ENCODE results near the gene ATG4C.
"Not testable (repeated sequence)": the region's sequence is repeated elsewhere in the genome, so short reads cannot be mapped to it uniquely, and the experiment has no call there.

The ATG4C gene, protein sequence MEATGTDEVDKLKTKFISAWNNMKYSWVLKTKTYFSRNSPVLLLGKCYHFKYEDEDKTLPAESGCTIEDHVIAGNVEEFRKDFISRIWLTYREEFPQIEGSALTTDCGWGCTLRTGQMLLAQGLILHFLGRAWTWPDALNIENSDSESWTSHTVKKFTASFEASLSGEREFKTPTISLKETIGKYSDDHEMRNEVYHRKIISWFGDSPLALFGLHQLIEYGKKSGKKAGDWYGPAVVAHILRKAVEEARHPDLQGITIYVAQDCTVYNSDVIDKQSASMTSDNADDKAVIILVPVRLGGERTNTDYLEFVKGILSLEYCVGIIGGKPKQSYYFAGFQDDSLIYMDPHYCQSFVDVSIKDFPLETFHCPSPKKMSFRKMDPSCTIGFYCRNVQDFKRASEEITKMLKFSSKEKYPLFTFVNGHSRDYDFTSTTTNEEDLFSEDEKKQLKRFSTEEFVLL

DNA sequence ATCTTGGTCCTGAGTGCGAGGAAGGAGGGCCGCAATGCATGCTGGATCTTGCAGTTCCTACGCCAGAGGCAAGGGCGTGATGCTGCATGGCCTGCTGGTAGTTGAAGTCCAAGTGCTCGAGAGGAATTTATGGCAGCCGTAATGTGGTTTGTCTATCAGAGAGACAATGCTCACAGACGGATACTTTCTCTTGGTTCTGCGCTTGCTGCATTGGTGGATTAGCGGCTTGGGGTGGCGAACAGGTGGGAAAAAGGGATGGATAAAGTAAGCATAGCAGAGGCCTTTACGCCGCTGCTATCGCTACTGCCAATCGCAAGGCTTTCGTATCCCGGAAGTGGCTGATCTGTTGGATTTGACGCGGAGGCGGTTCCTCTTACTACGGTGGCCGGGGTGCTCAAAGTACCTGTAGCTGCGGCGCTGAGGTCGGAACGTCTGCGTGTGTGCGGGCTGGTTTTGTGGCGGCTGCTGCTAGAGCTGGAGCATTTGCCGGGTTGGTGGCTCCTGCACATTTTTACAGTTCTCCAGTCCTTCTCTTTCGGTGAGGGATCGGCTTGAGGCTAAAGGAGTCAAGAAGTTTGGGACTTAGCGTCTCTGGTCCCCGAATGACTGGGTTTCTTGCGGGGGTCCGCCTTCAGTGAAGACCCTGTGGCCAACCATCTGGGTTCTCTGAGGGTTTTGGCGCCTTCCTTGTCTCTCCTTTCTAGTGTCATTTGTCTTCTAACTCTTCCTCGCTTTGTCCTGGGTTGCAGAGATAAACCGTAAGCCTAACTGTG lies at the start of gene ATG4C:
Gene ATG4C, plus strand, starts transcription at position 397 of the 773 bp plus-strand sequence. CDS start 19,655 bp downstream, outside the sequence.
- no peaks in the 10 kb centered on the region for H3K27me3 ChIP-seq (ENCODE audit: insufficient read depth, poor library complexity, severe bottlenecking)
- no peaks in the 10 kb centered on the region for H3K9me3 ChIP-seq (ENCODE audit: severe bottlenecking)
- ATAC-seq (ENCODE audit: low read depth) (peak; percentile 93), DNase-seq (ENCODE audit: low spot score) (peak; percentile 97)
- TF ChIP-seq, protein P1, sequence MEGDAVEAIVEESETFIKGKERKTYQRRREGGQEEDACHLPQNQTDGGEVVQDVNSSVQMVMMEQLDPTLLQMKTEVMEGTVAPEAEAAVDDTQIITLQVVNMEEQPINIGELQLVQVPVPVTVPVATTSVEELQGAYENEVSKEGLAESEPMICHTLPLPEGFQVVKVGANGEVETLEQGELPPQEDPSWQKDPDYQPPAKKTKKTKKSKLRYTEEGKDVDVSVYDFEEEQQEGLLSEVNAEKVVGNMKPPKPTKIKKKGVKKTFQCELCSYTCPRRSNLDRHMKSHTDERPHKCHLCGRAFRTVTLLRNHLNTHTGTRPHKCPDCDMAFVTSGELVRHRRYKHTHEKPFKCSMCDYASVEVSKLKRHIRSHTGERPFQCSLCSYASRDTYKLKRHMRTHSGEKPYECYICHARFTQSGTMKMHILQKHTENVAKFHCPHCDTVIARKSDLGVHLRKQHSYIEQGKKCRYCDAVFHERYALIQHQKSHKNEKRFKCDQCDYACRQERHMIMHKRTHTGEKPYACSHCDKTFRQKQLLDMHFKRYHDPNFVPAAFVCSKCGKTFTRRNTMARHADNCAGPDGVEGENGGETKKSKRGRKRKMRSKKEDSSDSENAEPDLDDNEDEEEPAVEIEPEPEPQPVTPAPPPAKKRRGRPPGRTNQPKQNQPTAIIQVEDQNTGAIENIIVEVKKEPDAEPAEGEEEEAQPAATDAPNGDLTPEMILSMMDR (IDR thresholded peaks at IDR 0.05; ENCODE audit: poor library complexity, severe bottlenecking): no peak
- H3K4me1 ChIP-seq (ENCODE audit: insufficient read depth, poor library complexity, severe bottlenecking): peaks cover 21% of the 10 kb centered on the region
- peak within 1 kb of the TSS; percentile 71 for H3K4me3 ChIP-seq (ENCODE audit: severe bottlenecking)
- H3K27ac ChIP-seq (ENCODE audit: poor library complexity, severe bottlenecking): peak within 1 kb of the TSS; percentile 46
- H3K36me3 ChIP-seq (ENCODE audit: low read depth): no peaks in the 10 kb centered on the region

GRCh38 chr1:62735491-62736171 lies 48.3 kb upstream of the ATG4C start:
- H3K9me3 ChIP-seq (ENCODE audit: severe bottlenecking): no peaks in the 10 kb centered on the region
- ATAC-seq (ENCODE audit: low read depth) (no peak; the same call in 2 of the 3 replicates), DNase-seq (ENCODE audit: low spot score) (no peak)
- TF ChIP-seq, protein P1 (IDR thresholded peaks at IDR 0.05; ENCODE audit: poor library complexity, severe bottlenecking): no peak
- no peaks in the 10 kb centered on the region for H3K4me1 ChIP-seq (ENCODE audit: insufficient read depth, poor library complexity, severe bottlenecking)
- no peak overlapping the region for H3K27ac ChIP-seq (ENCODE audit: poor library complexity, severe bottlenecking)
- no peaks in the 10 kb centered on the region for H3K27me3 ChIP-seq (ENCODE audit: insufficient read depth, poor library complexity, severe bottlenecking)
- no peaks in the 10 kb centered on the region for H3K36me3 ChIP-seq (ENCODE audit: low read depth)
- no peak overlapping the region for H3K4me3 ChIP-seq (ENCODE audit: severe bottlenecking)

- H3K27me3 ChIP-seq (ENCODE audit: insufficient read depth, poor library complexity, severe bottlenecking); ATAC-seq (ENCODE audit: low read depth); H3K4me3 ChIP-seq (ENCODE audit: severe bottlenecking): not testable (repeated sequence)
These were observed 43.2 kb upstream of the ATG4C start for GRCh38 chr1:62740701-62741100.

DNA sequence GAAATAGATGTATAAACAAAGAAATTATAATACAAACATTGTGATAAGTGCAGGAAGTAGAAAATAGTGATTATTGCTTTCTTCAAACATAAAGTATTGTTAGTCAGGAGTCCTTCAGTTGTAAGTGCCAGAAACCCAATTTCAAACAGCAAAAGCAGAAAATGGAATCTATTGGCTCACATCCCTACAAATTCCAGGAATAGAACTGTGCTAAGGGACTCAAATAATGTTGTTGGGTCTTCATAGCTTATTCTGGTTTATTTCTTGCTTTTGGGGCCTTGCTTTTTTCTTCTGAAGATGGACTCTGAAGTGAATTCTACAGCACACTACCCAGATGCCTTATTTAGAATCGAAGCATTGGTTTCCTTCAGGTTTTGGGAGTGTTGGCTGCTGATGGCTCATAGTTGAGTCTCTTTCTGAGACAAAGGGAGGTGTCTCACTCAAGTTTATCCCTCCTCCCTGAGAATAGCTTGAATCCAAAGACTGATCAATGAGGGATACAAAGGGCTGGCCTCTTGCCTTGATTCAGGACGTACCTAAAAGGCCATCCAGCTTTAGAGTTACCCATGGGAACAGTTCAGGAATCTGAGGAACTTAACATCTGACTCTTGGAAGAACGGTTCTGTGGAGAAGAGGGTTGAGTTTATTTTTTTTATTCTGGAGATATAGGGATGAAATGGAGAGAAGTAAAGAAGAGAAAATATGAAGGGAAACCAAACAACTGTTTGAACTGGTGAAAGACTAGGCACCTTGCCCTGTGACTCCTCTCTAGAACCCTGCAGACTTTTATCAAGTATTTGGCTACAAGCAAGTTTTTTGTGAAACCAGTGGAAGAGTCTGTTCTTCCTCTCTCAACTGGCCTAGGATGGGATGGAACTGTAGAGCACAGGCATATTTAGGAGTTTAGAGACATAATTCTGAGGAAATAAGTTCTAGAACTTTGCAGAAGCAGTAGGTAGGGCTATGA lies 39.0 kb upstream of the ATG4C start:
- H3K9me3 ChIP-seq (ENCODE audit: severe bottlenecking): peaks cover 2% of the 10 kb centered on the region
- no peak overlapping the region for H3K4me3 ChIP-seq (ENCODE audit: severe bottlenecking)
- no peaks in the 10 kb centered on the region for H3K36me3 ChIP-seq (ENCODE audit: low read depth)
- no peak for ATAC-seq (ENCODE audit: low read depth)
- H3K27ac ChIP-seq (ENCODE audit: poor library complexity, severe bottlenecking): no peak overlapping the region
- H3K4me1 ChIP-seq (ENCODE audit: insufficient read depth, poor library complexity, severe bottlenecking): no peaks in the 10 kb centered on the region
- H3K27me3 ChIP-seq (ENCODE audit: insufficient read depth, poor library complexity, severe bottlenecking): no peaks in the 10 kb centered on the region
- TF ChIP-seq, protein P1 (IDR thresholded peaks at IDR 0.05; ENCODE audit: poor library complexity, severe bottlenecking): no peak
- DNase-seq (ENCODE audit: low spot score): no peak

More at GRCh38 chr1:62740701-62741100, 43.2 kb upstream of the ATG4C start:
- H3K4me1 ChIP-seq (ENCODE audit: insufficient read depth, poor library complexity, severe bottlenecking); H3K36me3 ChIP-seq (ENCODE audit: low read depth); H3K27ac ChIP-seq (ENCODE audit: poor library complexity, severe bottlenecking); DNase-seq (ENCODE audit: low spot score); H3K9me3 ChIP-seq (ENCODE audit: severe bottlenecking): not testable (repeated sequence)

Data from RWPE2 (cell line).